GM08714 (cell line): ENCODE data around the gene ATRAID.
"Not testable (repeated sequence)": the region's sequence is repeated elsewhere in the genome, so short reads cannot be mapped to it uniquely, and the experiment has no call there.

Experiments
- H3K4me3 ChIP-seq: fragments of 200-500 bp; sonication (Bioruptor generic); 2 replicates; pipeline ENCODE4 v1.5.1; 2014; ENCODE audit warnings: mild to moderate bottlenecking, low read length, inconsistent platforms
- ZNF274 ChIP-seq: IDR thresholded peaks from 2 replicates; pipeline ENCODE4 v1.6.1; 2012; ENCODE audit warnings: mild to moderate bottlenecking, low read depth, low read length

ATRAID gene

DNA sequence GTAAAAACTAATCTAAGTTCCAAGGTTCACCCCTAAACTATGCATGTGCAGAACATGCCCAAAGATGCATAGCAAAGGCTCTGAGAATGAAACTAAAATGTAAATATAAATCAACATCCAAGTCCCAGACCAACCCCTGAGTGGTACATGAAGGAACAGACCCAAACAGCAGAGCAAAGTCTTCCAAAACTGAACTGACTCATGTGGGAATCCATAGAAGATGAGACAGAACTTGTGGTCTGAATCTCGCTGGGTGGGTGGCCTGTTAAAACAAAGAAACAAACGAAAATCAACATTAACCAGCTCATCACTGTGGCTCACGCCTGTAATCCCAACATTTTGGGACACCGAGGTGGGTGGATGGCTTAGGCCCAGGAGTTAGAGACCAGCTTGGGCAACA lies 29.5 kb upstream of the ATRAID start:
- TF ChIP-seq ZNF274: no peak
- no peak overlapping the region for H3K4me3 ChIP-seq

DNA sequence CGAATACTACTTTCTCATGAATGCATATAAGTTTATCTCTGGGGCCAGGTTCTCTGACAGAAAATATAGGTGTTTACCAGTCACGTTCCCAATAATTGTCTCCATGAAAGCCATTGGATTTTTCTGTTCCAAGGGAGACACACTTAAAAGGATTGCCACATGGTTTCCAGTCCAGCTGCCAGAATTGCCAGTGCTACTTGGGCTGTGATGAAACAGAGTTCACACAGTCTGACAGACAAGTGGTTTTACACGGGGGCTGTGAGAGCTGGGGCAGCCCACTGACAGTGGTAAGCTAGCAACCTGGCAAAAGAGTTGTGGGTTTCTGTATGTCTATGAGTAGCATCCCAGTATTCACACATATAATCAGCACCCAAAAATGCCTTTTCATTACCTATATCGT lies 27.7 kb upstream of the ATRAID start:
- no peak for TF ChIP-seq ZNF274

DNA sequence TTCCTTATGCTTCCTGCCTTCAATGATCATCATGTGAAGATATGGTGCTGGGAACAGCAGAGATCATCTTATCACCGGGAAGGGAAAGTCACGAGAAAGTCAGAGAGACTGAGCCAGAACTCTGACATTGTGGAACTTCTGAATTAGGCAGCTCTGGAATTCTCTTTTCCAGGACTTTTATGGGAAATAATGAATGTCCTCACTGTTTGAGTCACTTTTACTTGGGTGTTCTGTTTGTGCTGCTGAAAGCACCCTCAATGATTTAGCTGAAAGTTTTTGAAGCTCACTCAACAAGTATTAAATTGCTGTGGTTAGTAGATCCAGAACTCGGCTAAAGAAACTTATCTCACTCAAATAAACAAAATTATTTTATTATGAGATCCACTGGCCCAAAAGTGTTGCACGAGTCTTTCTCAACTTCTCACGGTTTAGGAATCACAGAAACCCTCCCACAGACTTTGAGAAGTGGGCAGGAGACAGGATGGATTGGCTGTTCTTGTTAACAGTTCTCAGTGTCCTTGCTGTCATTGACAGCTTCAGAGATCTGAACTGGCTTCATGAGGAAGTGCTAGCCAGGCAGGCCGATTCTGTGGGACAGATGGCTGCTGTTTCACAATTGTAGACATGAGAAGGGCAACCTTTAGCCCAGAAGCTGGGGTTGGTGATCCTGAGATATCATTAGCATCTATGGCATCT lies 26.4 kb upstream of the ATRAID start:
- TF ChIP-seq ZNF274: no peak

More for the DNA sequence above, 27.7 kb upstream of the ATRAID start:
- no peak overlapping the region for H3K4me3 ChIP-seq

DNA sequence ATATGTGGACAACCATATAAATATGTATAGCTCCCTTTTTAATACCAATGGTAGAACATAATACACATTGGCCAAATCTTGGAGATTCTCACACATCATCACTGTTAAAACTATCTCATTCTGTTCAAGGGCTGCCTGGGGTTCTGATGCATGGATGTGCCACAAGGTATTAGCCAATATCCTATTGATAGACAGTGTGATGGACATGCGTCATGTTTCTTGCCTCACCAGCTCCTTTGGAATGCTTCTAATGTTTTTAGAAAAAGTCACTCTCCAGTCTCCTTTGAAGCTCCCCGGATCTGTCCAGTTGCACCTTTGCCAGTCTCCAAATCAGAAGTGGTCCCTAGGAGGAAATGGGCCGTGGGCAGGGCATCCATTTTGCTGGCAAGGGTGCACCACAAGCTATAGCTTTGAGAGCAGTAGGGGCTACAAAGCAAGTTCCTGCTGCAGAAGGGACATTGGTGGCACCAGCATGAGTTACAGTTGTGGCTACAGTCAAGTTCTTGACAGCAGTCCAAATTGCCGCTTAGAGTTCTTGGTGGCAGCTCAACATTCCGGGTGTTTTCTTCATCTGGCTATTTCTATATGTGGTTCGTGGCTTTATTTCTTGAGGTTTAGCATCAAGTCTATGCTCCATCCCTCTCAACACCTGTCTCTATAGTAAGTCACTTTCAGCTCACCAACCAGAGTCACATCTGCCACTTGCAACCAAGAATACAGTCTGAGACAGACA lies 25.1 kb upstream of the ATRAID start:
- no peak for TF ChIP-seq ZNF274
- H3K4me3 ChIP-seq: no peak overlapping the region

More for the DNA sequence above, 26.4 kb upstream of the ATRAID start:
- H3K4me3 ChIP-seq: no peak overlapping the region

DNA sequence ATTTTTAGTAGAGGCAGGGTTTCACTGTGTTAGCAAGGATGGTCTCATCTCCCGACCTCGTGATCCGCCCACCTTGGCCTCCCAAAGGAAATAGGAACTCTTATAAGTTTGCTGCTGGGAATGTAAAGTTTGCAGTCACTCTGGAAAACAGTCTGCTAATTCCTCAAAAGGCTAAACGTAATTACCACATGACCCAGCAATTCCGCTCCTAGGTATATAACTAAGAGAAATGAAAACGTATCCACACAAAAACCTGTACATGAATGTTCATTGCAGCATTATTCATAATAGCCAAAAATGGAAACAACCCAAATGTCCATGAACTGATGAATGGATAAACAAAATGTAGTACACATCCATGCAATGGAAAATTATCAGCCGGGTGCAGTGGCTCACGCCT lies 21.9 kb upstream of the ATRAID start:
- TF ChIP-seq ZNF274: no peak
- no peak overlapping the region for H3K4me3 ChIP-seq

DNA sequence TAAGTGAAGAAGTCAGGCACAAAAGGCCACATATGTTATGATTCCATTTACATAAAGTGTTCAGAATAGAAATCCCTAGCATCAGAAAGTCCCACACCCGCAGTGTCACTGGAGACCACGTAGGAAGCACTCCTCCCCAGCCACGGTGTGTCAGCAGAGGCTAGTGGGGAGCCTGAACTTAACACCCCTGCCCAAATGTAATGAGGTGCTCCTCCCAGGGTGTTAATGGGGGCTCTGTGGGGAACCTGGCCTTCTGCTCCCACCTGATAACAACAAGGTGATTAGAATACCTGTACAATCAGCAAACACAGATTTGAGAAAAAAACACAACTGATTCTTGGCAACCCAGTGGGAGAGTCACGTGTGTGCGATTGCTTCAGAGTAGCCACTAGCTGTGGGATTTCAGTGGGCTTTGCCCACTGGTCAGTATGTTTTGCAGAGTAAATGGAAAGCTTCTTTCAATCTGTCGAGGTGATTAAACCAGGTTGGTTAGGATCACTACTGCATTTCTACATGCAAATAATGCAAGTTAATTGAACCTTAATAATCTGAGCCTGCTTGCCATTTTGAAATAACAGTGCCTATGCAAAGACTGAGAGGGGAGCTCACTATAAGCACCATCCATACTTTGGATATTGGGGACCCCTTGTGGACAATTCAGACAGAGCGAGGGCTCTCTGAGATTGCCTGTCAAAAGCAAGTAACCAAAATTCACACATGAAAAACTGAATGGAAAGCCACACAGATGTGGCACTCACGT lies 20.6 kb upstream of the ATRAID start:
- TF ChIP-seq ZNF274: no peak
- H3K4me3 ChIP-seq: no peak overlapping the region

DNA sequence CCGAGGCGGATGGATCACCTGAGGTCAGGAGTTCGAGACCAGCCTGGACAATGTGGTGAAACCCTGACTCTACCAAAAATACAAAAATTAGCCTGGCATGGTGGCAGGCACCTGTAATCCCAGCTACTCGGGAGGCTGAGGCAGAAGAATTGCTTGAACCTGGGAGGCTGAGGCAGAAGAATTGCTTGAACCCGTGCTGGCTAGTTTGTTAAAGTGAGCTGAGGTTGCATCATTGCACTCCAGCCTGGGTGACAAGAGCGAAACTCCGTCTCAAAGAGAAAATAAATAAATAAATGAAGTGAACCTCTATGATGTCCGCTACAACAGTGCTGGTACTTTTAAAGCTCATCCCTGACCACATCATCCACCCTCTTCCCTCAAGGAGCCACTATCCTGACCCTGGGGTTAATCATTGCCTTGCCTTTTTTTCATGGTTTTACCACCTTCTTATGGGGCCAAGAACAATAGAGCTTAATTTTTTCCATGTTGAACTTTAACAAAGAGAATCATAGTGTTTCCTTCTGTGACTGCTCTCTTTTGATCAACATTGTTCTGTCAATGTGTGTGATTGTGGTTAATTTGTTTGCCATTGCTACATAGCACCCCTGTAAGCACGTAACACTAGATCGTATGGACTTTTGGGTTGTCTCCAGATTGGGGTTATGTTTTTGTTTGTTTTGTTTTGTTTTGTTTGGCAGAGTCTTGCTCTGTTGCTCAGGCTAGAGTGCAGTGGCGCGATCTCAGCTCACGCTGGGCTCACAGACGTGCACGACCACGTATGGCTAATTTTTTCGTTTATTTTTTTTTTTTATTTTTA lies 17.1 kb upstream of the ATRAID start:
- H3K4me3 ChIP-seq: no peak overlapping the region
- TF ChIP-seq ZNF274: no peak

DNA sequence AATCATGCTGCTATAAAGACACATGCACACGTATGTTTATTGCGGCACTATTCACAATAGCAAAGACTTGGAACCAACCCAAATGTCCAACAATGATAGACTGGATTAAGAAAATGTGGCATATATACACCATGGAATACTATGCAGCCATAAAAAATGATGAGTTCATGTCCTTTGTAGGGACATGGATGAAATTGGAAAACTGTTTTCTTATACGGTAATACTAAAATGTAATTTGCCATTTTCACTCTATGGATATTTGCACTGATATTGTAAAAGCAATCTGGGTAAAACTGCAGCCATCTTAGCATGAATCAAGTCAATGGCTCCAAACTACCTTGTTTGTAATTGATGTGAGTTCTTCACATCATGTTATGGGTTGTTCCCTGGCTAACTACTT lies 16.0 kb upstream of the ATRAID start:
- H3K4me3 ChIP-seq: not testable (repeated sequence)

DNA sequence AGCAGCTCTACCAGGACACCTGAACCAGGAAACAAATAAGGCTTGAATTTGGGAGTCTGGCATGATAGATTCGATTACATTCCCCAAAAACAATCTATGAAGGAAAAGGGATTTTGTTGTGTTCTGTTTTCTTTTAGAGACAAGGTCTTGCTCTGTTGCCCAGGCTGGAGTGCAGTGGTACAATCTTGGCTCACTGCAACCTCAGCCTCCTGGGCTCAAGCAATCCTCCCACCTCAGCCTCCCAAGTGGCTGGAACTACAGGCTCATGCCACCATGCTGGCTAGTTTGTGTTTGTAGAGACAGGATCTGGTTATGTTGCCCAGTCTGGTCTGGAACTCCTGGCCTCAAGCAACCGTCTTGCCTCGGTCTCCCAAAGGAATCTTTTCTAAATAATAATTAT lies 13.8 kb upstream of the ATRAID start:
- not testable (repeated sequence) for H3K4me3 ChIP-seq

DNA sequence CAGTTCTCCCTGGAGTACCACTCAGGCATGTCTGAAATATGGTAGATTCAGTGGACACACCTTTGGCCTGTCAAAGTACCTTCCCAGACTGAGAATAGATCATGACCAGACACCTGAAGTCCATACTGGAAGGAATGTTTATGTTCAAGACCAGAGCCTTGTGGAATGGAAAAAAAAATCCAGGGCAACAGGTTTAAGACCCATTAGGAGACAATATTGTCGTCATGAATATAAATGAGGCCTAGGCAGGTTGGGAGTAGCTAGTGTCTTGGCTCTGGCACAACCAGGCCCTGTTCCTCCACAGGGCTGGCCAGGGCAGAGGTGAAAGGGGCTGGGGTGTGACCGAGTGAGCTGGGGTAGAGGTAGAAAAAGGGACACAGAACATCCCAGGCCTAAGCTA lies 13.2 kb upstream of the ATRAID start:
- TF ChIP-seq ZNF274: no peak
- no peak overlapping the region for H3K4me3 ChIP-seq

DNA sequence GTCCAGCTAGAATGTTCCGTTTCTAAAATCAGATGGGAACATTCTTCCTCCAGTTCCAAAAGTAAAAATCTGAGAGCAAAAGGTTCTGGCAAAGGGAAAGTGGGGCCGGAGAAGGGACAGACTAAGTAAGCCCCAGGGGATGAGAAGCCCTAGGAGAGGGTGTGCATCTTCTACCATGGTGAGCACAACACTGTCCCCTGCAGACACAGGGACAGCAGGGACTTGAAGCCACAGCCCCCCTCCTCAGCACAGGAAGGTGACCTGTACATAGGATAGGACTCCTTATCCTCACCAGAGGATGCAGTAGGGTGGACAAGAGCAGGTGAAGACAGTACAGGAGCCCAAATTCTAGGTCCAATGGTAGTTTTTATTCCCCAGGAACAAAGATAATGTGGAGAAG lies 12.6 kb upstream of the ATRAID start:
- no peak for TF ChIP-seq ZNF274
- H3K4me3 ChIP-seq: no peak overlapping the region

DNA sequence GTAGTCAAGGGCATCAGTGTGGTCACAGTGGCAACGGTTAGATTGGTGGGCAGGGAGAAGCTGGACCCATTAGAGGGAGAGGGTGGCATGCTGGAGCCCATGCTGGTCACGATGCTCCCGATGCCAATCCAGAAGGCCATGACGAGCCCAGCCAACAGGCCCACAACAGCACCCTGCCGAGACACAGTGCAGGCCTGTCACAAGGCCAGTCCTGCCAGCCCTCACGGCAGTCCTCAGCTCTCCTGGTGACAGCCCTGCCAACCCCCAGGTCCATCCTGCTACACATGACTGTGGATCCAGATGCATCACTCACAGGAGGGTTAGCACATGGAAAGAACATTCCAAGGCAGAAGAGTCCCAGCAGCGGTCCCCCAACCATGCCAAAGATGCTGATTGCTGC lies 10.2 kb upstream of the ATRAID start:
- TF ChIP-seq ZNF274: no peak
- no peak overlapping the region for H3K4me3 ChIP-seq

DNA sequence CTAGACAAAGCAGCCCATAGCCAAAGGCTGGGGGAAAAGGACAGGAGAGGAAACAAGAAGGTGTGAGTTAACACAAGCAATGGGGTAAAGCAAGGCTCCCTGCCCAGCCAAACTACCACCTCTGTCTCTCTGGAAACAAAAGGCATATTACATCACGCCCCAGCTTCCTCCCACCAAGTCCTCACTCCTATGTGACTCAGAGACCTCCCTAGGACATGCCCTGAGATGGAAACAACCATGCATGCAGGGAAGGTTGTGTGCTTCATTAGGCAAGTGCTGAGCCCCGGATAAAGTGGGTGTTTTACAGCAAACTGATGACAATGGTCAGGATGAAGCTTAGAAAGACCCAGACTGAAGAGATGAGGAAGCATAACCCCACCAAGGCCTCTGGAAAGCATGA lies 9.0 kb upstream of the ATRAID start:
- no peak overlapping the region for H3K4me3 ChIP-seq
- no peak for TF ChIP-seq ZNF274

DNA sequence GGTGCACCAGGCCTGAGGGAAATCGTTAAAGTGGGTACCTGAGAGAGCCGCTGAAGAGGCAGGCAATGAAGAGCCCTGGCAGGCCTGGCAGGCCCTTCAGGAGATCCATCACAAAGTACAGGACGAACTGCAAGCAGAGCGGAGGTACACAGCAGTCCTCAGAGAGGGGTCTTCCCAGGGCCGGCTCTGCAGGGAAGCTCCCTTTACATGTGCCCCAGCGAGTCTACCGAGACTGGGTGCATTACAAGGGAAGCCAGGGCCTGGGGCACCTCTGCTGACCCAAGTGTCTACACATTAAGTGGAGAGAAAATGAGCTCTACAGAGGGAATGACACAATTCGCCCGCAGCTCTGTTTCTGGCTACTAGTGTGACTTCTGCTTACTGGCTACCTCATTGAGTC lies 8.1 kb upstream of the ATRAID start:
- TF ChIP-seq ZNF274: no peak
- no peak overlapping the region for H3K4me3 ChIP-seq

DNA sequence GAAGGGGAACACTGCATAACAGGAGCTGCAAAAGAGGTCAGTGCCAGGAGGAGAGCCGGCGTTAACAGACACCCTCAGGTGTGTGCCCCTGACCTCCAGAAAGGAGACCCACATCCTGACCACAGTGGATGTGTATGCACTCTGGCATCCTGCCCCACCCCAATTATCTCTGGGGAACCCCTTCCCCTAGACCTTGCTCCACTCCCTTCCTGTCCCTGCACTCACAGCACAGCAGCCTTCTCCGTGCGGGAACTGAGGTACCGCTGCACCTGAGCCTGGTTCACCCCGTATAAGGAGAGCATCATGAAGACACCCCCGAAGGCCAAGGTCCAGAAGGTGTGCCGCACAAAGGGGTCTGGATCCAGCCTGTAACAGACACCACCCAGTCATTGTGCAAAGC lies 7.3 kb upstream of the ATRAID start:
- TF ChIP-seq ZNF274: no peak
- H3K4me3 ChIP-seq: no peak overlapping the region
